Activated naive CD8-positive, alpha-beta T cell treated with anti-CD3 and anti-CD28 coated beads, Interleukin-2, amount 10 ng/mL, durations not matched to agents 7 days and 5 days (primary cell): Measurements from ENCODE around the gene EEIG1. TPM values are rescaled to one million over a fixed set of nuclear protein-coding genes. Genes with fewer than 3 reads are reported as not detected.

Source experiments
- ATAC-seq: fragments of 150-1000 bp; cut with Tn5 transposase; one replicate; pipeline ENCODE4 v1.10.0; 2021; ENCODE audit warnings: low read depth, moderate library complexity
- POLR2A ChIA-PET: fragments of 350-600 bp; sonication (Branson Sonifier 250); formaldehyde crosslinking; loops from one replicate; lab custom pipeline; 2021; ENCODE audit warnings: antibody characterized with exemption; lab: Charles Lee
- DNase-seq: peaks from one replicate; pipeline ENCODE4 v3.0.0; 2021
- H3K27ac Mint-ChIP-seq: one replicate; pipeline ENCODE4 v1.8.0; 2022; ENCODE audit warnings: mild to moderate bottlenecking, mixed read lengths
- H3K27me3 Mint-ChIP-seq: one replicate; pipeline ENCODE4 v1.8.0; 2022; ENCODE audit warnings: mild to moderate bottlenecking, moderate library complexity, mixed read lengths
- H3K36me3 Mint-ChIP-seq: one replicate; pipeline ENCODE4 v1.8.0; 2021; ENCODE audit warnings: mild to moderate bottlenecking, mixed read lengths
- H3K4me1 Mint-ChIP-seq: one replicate; pipeline ENCODE4 v1.8.0; 2021; ENCODE audit warnings: mixed read lengths
- H3K4me3 Mint-ChIP-seq: one replicate; pipeline ENCODE4 v1.8.0; 2022; ENCODE audit warnings: mild to moderate bottlenecking, moderate library complexity, mixed read lengths
- H3K9me3 Mint-ChIP-seq: one replicate; pipeline ENCODE4 v1.8.0; 2021; ENCODE audit warnings: mixed read lengths
- total RNA-seq, 2 experiments: library from RNA; stranded (reverse); gene quantifications; one replicate each; pipeline ENCODE4 v1.2.3, GENCODE V29; 2021

Gene EEIG1
- total RNA-seq, 2 experiments from 2014 or later = 329 to 366 TPM

- ATAC-seq (no peak), DNase-seq (no peak)
- H3K27me3 Mint-ChIP-seq = no peaks in the 10 kb centered on the region
- POLR2A ChIA-PET = interaction anchor here (0.6 to 1.0 kb wide), 3 partner anchors 10 to 46 kb away, joined by 3 read pairs; no protein-coding TSS in a partner anchor
- peaks cover 35% of the 10 kb centered on the region for H3K36me3 Mint-ChIP-seq
- peaks cover 75% of the 10 kb centered on the region for H3K4me1 Mint-ChIP-seq
- H3K27ac Mint-ChIP-seq = peak overlapping the region; percentile 76
- no peaks in the 10 kb centered on the region for H3K9me3 Mint-ChIP-seq
- H3K4me3 Mint-ChIP-seq = peak overlapping the region; percentile 15
Observed at GRCh38 chr9:127960410-127961154, 20.2 kb downstream of the EEIG1 start.

GRCh38 chr9:127959841-127960409 is 20.9 kb downstream of the EEIG1 start:
- peak overlapping the region; percentile 15 for H3K4me3 Mint-ChIP-seq
- H3K27me3 Mint-ChIP-seq = no peaks in the 10 kb centered on the region
- POLR2A ChIA-PET = interaction anchor here (0.8 to 1.0 kb wide), 2 partner anchors 10 to 13 kb away, joined by 3 read pairs; no protein-coding TSS in a partner anchor
- peaks cover 73% of the 10 kb centered on the region for H3K4me1 Mint-ChIP-seq
- H3K27ac Mint-ChIP-seq = peak overlapping the region; percentile 76
- H3K9me3 Mint-ChIP-seq = no peaks in the 10 kb centered on the region
- DNase-seq (no peak), ATAC-seq (no peak)
- H3K36me3 Mint-ChIP-seq = peaks cover 35% of the 10 kb centered on the region

GRCh38 chr9:127959398-127959797 is 21.4 kb downstream of the EEIG1 start:
- Mint-ChIP-seq H3K9me3 (no peaks in the 10 kb centered on the region), H3K36me3 (peaks cover 35% of the 10 kb centered on the region), H3K4me1 (peaks cover 77% of the 10 kb centered on the region), H3K27me3 (no peaks in the 10 kb centered on the region), H3K27ac (peak overlapping the region; percentile 76), H3K4me3 (no peak overlapping the region)
- POLR2A ChIA-PET = no interaction called here
- DNase-seq (no peak), ATAC-seq (no peak)

- ATAC-seq (no peak), DNase-seq (no peak)
- H3K9me3 Mint-ChIP-seq = no peaks in the 10 kb centered on the region
- H3K36me3 Mint-ChIP-seq = peaks cover 35% of the 10 kb centered on the region
- H3K27me3 Mint-ChIP-seq = no peaks in the 10 kb centered on the region
- H3K27ac Mint-ChIP-seq = peak overlapping the region; percentile 25
- H3K4me1 Mint-ChIP-seq = peaks cover 74% of the 10 kb centered on the region
- POLR2A ChIA-PET = interaction anchor here (0.9 to 1.3 kb wide), 3 partner anchors 9 to 13 kb away, joined by 3 to 4 read pairs (median 3); no protein-coding TSS in a partner anchor
- no peak overlapping the region for H3K4me3 Mint-ChIP-seq
Observed at GRCh38 chr9:127958728-127959127, 22.1 kb downstream of the EEIG1 start.

GRCh38 chr9:127955294-127956015 is 25.3 kb downstream of the EEIG1 start:
- no peaks in the 10 kb centered on the region for H3K9me3 Mint-ChIP-seq
- ATAC-seq (peak; percentile 89), DNase-seq (no peak)
- H3K4me1 Mint-ChIP-seq = peaks cover 67% of the 10 kb centered on the region
- no peaks in the 10 kb centered on the region for H3K27me3 Mint-ChIP-seq
- POLR2A ChIA-PET = interaction anchor here (0.6 to 2.6 kb wide), 14 partner anchors 9 to 79 kb away, joined by 3 to 14 read pairs (median 4); partner anchors contain the start of genes DPM2 and EEIG1
- H3K27ac Mint-ChIP-seq = peak overlapping the region; percentile 69
- peaks cover 33% of the 10 kb centered on the region for H3K36me3 Mint-ChIP-seq
- peak overlapping the region; percentile 74 for H3K4me3 Mint-ChIP-seq

GRCh38 chr9:127954831-127955293 is 25.9 kb downstream of the EEIG1 start:
- H3K9me3 Mint-ChIP-seq = no peaks in the 10 kb centered on the region
- H3K4me1 Mint-ChIP-seq = peaks cover 66% of the 10 kb centered on the region
- ATAC-seq = no peak
- peak overlapping the region; percentile 32 for H3K27ac Mint-ChIP-seq
- H3K4me3 Mint-ChIP-seq = no peak overlapping the region
- peaks cover 32% of the 10 kb centered on the region for H3K36me3 Mint-ChIP-seq
- POLR2A ChIA-PET = interaction anchor here (1.0 to 2.6 kb wide), 15 partner anchors 9 to 80 kb away, joined by 3 to 14 read pairs (median 5); partner anchors contain the start of genes DPM2 and EEIG1
- DNase-seq = no peak
- no peaks in the 10 kb centered on the region for H3K27me3 Mint-ChIP-seq

GRCh38 chr9:127953768-127954505 is 26.9 kb downstream of the EEIG1 start:
- ATAC-seq = no peak
- POLR2A ChIA-PET = interaction anchor here (0.5 to 2.6 kb wide), 11 partner anchors 11 to 81 kb away, joined by 3 to 14 read pairs (median 5); partner anchors contain the start of gene EEIG1

GRCh38 chr9:127953154-127953553 is 27.6 kb downstream of the EEIG1 start:
- Mint-ChIP-seq H3K27me3 (no peaks in the 10 kb centered on the region), H3K27ac (no peak overlapping the region), H3K4me3 (no peak overlapping the region), H3K9me3 (no peaks in the 10 kb centered on the region), H3K36me3 (peaks cover 18% of the 10 kb centered on the region), H3K4me1 (peaks cover 60% of the 10 kb centered on the region)
- ATAC-seq = no peak
- DNase-seq = no peak
- POLR2A ChIA-PET = interaction anchor here (1.0 kb wide), 1 partner anchor 83 kb away, joined by 3 read pairs; no protein-coding TSS in a partner anchor

More at GRCh38 chr9:127953768-127954505, 26.9 kb downstream of the EEIG1 start:
- Mint-ChIP-seq H3K27ac (peak overlapping the region; percentile 30), H3K36me3 (peaks cover 24% of the 10 kb centered on the region), H3K27me3 (no peaks in the 10 kb centered on the region), H3K4me3 (peak overlapping the region; percentile 32), H3K4me1 (peaks cover 63% of the 10 kb centered on the region), H3K9me3 (no peaks in the 10 kb centered on the region)
- no peak for DNase-seq

- peak overlapping the region; percentile 74 for H3K27ac Mint-ChIP-seq
- peaks cover 46% of the 10 kb centered on the region for H3K4me1 Mint-ChIP-seq
- POLR2A ChIA-PET = interaction anchor here (1.6 kb wide), 1 partner anchor 31 kb away, joined by 5 read pairs; no protein-coding TSS in a partner anchor
- peaks cover 17% of the 10 kb centered on the region for H3K36me3 Mint-ChIP-seq
- no peaks in the 10 kb centered on the region for H3K9me3 Mint-ChIP-seq
- no peak for DNase-seq
- H3K27me3 Mint-ChIP-seq = no peaks in the 10 kb centered on the region
- H3K4me3 Mint-ChIP-seq = peak overlapping the region; percentile 50
- ATAC-seq = no peak
Observed at GRCh38 chr9:127950513-127951289, 30.1 kb downstream of the EEIG1 start.

- Mint-ChIP-seq H3K4me1 (peaks cover 41% of the 10 kb centered on the region), H3K36me3 (peaks cover 13% of the 10 kb centered on the region), H3K9me3 (no peaks in the 10 kb centered on the region), H3K4me3 (peak overlapping the region; percentile 50), H3K27ac (peak overlapping the region; percentile 67), H3K27me3 (no peaks in the 10 kb centered on the region)
- DNase-seq (no peak), ATAC-seq (no peak)
- POLR2A ChIA-PET = interaction anchor here (1.0 to 1.7 kb wide), 7 partner anchors 8 to 85 kb away, joined by 3 to 7 read pairs (median 4); no protein-coding TSS in a partner anchor
Observed at GRCh38 chr9:127949827-127950512, 30.8 kb downstream of the EEIG1 start.
